Vagina (tissue), 2 donors: ENCODE data around the gene ERICH4.

Source experiments
- CTCF ChIP-seq, 3 experiments: fragments of 450-650 bp in 2 of 3; fragments of 200-600 bp in 1 of 3; sonication (generic) in 1 of 3; IDR thresholded peaks; one replicate each; pipeline ENCODE4 v1.5.1; 2017 to 2019; ENCODE audit warnings: antibody characterized with exemption in 3 of 3, mild to moderate bottlenecking in 2 of 3, moderate library complexity in 2 of 3
- POLR2A ChIP-seq, 2 donors: fragments of 450-650 bp; IDR thresholded peaks; one replicate each; pipeline ENCODE4 v1.6.1; 2017; ENCODE audit warnings: antibody characterized with exemption in 2 of 2, mild to moderate bottlenecking in 2 of 2, moderate library complexity in 2 of 2

DNA sequence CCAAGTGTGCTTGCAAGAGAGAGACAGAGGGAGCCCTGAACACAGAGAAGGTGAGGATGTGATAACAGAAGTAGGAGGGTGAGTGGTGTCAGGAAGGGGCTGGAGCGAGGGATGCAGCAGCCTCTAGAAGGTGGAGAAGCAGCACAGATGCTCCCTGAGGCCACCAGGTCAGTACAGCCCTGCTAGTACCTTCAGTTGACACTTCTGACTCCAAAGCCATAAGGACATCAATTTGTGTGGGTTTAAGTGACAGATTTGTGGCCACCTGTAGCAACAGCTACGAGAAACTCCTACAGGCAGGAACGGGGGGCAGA, 6.9 kb downstream of the ERICH4 start:
- TF ChIP-seq CTCF (IDR thresholded peaks at IDR 0.05) = no peak
- TF ChIP-seq POLR2A (IDR thresholded peaks at IDR 0.05) = no peak
